H9 (cell line): ENCODE measurements around the gene RNU1-3. TPM values are rescaled to one million over a fixed set of nuclear protein-coding genes. Genes with fewer than 3 reads are reported as not detected.
"Not testable (repeated sequence)": the region's sequence is repeated elsewhere in the genome, so short reads cannot be mapped to it uniquely, and the experiment has no call there.

Experiments used
- DNase-seq: peaks from one replicate; pipeline ENCODE4 v3.0.0-alpha.2; 2017
- H2AFZ ChIP-seq: one replicate; pipeline ENCODE4 v1.6.1; 2013; ENCODE audit warnings: mild to moderate bottlenecking, low read length, control low read depth, moderate library complexity
- H2AK5ac ChIP-seq: 2 replicates; pipeline ENCODE4 v1.6.1; 2013; ENCODE audit warnings: low read length, control low read depth, mixed read lengths; ENCODE audit not compliant: insufficient read length
- H2BK120ac ChIP-seq: one replicate; pipeline ENCODE4 v1.6.1; 2013; ENCODE audit warnings: low read depth, mild to moderate bottlenecking, low read length, control low read depth, inconsistent platforms; ENCODE audit not compliant: poor library complexity, severe bottlenecking
- H2BK12ac ChIP-seq: 2 replicates; pipeline ENCODE4 v1.6.1; 2013; ENCODE audit warnings: low read length, control low read depth, mixed read lengths, low read depth; ENCODE audit not compliant: insufficient read length
- H2BK15ac ChIP-seq: 2 replicates; pipeline ENCODE4 v1.6.1; 2013; ENCODE audit warnings: low read depth, low read length, control low read depth
- H2BK20ac ChIP-seq: one replicate; pipeline ENCODE4 v1.6.1; 2013; ENCODE audit warnings: low read depth, mild to moderate bottlenecking, low read length, control low read depth, inconsistent platforms; ENCODE audit not compliant: poor library complexity, severe bottlenecking
- H2BK5ac ChIP-seq: 2 replicates; pipeline ENCODE4 v1.6.1; 2013; ENCODE audit warnings: low read length, control low read depth, mixed read lengths; ENCODE audit not compliant: insufficient read length
- H3K14ac ChIP-seq: 2 replicates; pipeline ENCODE4 v1.6.1; 2013; ENCODE audit warnings: low read length, control low read depth; ENCODE audit not compliant: insufficient read depth
- H3K18ac ChIP-seq: 2 replicates; pipeline ENCODE4 v1.6.1; 2013; ENCODE audit warnings: low read depth, mild to moderate bottlenecking, mixed read lengths, low read length, control low read depth; ENCODE audit not compliant: insufficient read length
- H3K23ac ChIP-seq: 2 replicates; pipeline ENCODE4 v1.6.1; 2013; ENCODE audit warnings: low read length, control low read depth, mixed read lengths, low read depth; ENCODE audit not compliant: insufficient read length
- H3K23me2 ChIP-seq: 2 replicates; pipeline ENCODE4 v1.6.1; 2013; ENCODE audit warnings: low read depth, mild to moderate bottlenecking, mixed read lengths, low read length, control low read depth; ENCODE audit not compliant: insufficient read length, poor library complexity, severe bottlenecking
- H3K27ac ChIP-seq: 2 replicates; pipeline ENCODE4 v1.5.1; 2013; ENCODE audit warnings: low read length, control low read depth, mixed read lengths, low read depth; ENCODE audit not compliant: insufficient read length
- H3K27me3 ChIP-seq: 2 replicates; pipeline ENCODE4 v1.6.1; 2013; ENCODE audit warnings: low read length, control low read depth, inconsistent platforms; ENCODE audit not compliant: insufficient read depth
- H3K4ac ChIP-seq: 2 replicates; pipeline ENCODE4 v1.6.1; 2013; ENCODE audit warnings: low read depth, mild to moderate bottlenecking, control low read depth, inconsistent platforms, low read length, moderate library complexity
- H3K4me1 ChIP-seq: 2 replicates; pipeline ENCODE4 v1.6.1; 2013; ENCODE audit warnings: low read length, control low read depth, inconsistent platforms; ENCODE audit not compliant: insufficient read depth
- H3K4me2 ChIP-seq: 2 replicates; pipeline ENCODE4 v1.6.1; 2013; ENCODE audit warnings: low read length, control low read depth, mixed read lengths; ENCODE audit not compliant: insufficient read length, insufficient read depth
- H3K56ac ChIP-seq: 2 replicates; pipeline ENCODE4 v1.6.1; 2013; ENCODE audit warnings: low read depth, mild to moderate bottlenecking, mixed read lengths, low read length, control low read depth; ENCODE audit not compliant: insufficient read length
- H3K79me1 ChIP-seq: 2 replicates; pipeline ENCODE4 v1.6.1; 2013; ENCODE audit warnings: low read depth, mild to moderate bottlenecking, moderate library complexity, low read length, control low read depth, inconsistent platforms; ENCODE audit not compliant: insufficient read depth, poor library complexity, severe bottlenecking
- H3K79me2 ChIP-seq: 2 replicates; pipeline ENCODE4 v1.6.1; 2013; ENCODE audit warnings: low read length, control low read depth, inconsistent platforms; ENCODE audit not compliant: insufficient read depth
- H3K9ac ChIP-seq: 2 replicates; pipeline ENCODE4 v1.6.1; 2013; ENCODE audit warnings: low read length, control low read depth, mixed read lengths; ENCODE audit not compliant: insufficient read length; ENCODE audit errors: extremely low read depth
- H3K9me3 ChIP-seq: one replicate; pipeline ENCODE4 v1.6.1; 2013; ENCODE audit warnings: low read depth, low read length, inconsistent platforms; ENCODE audit not compliant: control insufficient read depth
- H3T11ph ChIP-seq: one replicate; pipeline ENCODE4 v1.6.1; 2013; ENCODE audit warnings: mild to moderate bottlenecking, low read length, control low read depth, inconsistent platforms
- H4K20me1 ChIP-seq: one replicate; pipeline ENCODE4 v1.6.1; 2013; ENCODE audit not compliant: control insufficient read depth, insufficient read length, insufficient read depth
- H4K5ac ChIP-seq: 2 replicates; pipeline ENCODE4 v1.6.1; 2013; ENCODE audit warnings: low read depth, mild to moderate bottlenecking, mixed read lengths, low read length, control low read depth; ENCODE audit not compliant: insufficient read length
- H4K8ac ChIP-seq: replicated peaks from 2 replicates; pipeline ENCODE4 v1.6.1; 2013; ENCODE audit warnings: low read length, control low read depth, mixed read lengths, low read depth; ENCODE audit not compliant: insufficient read length
- H4K91ac ChIP-seq: 2 replicates; pipeline ENCODE4 v1.6.1; 2013; ENCODE audit warnings: low read depth, mild to moderate bottlenecking, moderate library complexity, mixed read lengths, low read length, control low read depth; ENCODE audit not compliant: insufficient read length
- H3K27ac Mint-ChIP-seq, 3 experiments: 2 replicates in 2 of 3; 3 replicates in 1 of 3; pipeline ENCODE4 v1.8.0; 2020 to 2021; ENCODE audit warnings: mixed read lengths in 3 of 3, mild to moderate bottlenecking in 1 of 3, moderate library complexity in 1 of 3
- H3K27me3 Mint-ChIP-seq: 2 replicates; pipeline ENCODE4 v1.8.0; 2021; ENCODE audit warnings: low read depth, mild to moderate bottlenecking, moderate library complexity, mixed read lengths
- H3K36me3 Mint-ChIP-seq, 3 experiments: 2 replicates in 2 of 3; 3 replicates in 1 of 3; pipeline ENCODE4 v1.8.0; 2020 to 2021; ENCODE audit warnings: low read depth in 3 of 3, mixed read lengths in 3 of 3; ENCODE audit not compliant: insufficient read depth in 1 of 3
- H3K4me1 Mint-ChIP-seq, 2 experiments: 2 replicates each; pipeline ENCODE4 v1.8.0; 2020; ENCODE audit warnings: mixed read lengths in 2 of 2
- H3K4me3 Mint-ChIP-seq, 2 experiments: 2 replicates in 1 of 2; 3 replicates in 1 of 2; pipeline ENCODE4 v1.8.0; 2020 to 2021; ENCODE audit warnings: mild to moderate bottlenecking in 2 of 2, mixed read lengths in 2 of 2, moderate library complexity in 1 of 2
- H3K9me3 Mint-ChIP-seq, 2 experiments: 2 replicates in 1 of 2; 3 replicates in 1 of 2; pipeline ENCODE4 v1.8.0; 2020; ENCODE audit warnings: mild to moderate bottlenecking in 2 of 2, mixed read lengths in 2 of 2, moderate library complexity in 1 of 2
- WGBS: extraction: QIAGEN DNeasy Blood & Tissue Kit; methylation state at CpG from one replicate; pipeline ENCODE4 v1.1.7; 2013; ENCODE audit warnings: missing lambda C conversion rate, low lambda C conversion rate, mixed read lengths; ENCODE audit not compliant: insufficient read length; ENCODE audit errors: extremely low coverage; 5-methylcytosine and 5-hydroxymethylcytosine counted together
- total RNA-seq: library from RNA; stranded (reverse); gene quantifications from 2 replicates; pipeline ENCODE4 v1.2.1, GENCODE V29; 2021

Gene RNU1-3
- total RNA-seq, 1 experiment from 2014 or later, result 2,051 TPM

DNA sequence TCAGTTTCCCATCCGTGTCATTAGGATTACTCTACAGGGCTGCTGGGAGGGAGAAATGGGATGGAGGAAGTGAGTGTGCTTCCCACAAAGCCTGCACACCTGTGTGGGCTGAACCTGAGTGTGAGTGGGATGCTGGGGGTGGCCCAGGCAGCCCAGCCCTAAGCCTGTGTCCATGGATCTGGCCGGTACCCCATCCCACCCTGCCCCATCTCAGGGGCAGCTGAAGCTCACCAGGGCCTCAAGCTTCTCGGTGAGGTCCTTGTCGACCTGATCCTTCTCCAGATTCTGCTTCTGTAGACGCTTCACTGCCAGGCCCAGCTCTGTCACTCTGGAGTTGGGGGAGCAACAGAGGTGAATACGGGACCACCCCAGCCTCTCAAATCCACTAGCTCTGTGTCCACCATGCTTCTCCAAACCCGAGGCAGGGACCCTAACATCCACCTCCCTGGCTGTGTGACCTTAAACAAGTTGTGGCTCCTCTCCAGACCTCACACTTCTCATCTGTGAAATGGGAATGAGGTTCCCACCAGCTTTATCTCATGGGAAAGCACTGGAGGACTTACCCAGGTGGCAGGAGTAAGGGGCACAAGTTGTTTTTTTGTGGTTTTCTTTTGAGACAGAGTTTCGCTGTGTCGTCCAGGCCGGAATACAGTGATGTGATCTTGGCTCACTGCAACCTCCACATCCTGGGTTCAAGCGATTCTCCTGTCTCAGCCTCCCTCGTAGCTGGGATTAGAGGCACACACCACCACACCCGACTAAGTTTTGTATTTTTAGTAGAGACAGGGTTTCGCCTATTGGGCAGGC, 34.5 kb downstream of the RNU1-3 start:
- not testable (repeated sequence) for H3K4me2 ChIP-seq, H3K9ac ChIP-seq, H3K18ac ChIP-seq, H2AFZ ChIP-seq, H2BK15ac ChIP-seq, H2BK20ac ChIP-seq, H4K20me1 ChIP-seq, H3K79me1 ChIP-seq, H2BK120ac ChIP-seq, H3K79me2 ChIP-seq, H3T11ph ChIP-seq, H3K9me3 ChIP-seq, H2BK12ac ChIP-seq, H4K5ac ChIP-seq, H4K91ac ChIP-seq, H4K8ac ChIP-seq, H3K14ac ChIP-seq, H3K4ac ChIP-seq, H3K56ac ChIP-seq, H3K27me3 ChIP-seq, H3K9me3 Mint-ChIP-seq, H3K27ac ChIP-seq, H2AK5ac ChIP-seq, H3K4me3 Mint-ChIP-seq, H3K23me2 ChIP-seq, H3K4me1 ChIP-seq, H3K27me3 Mint-ChIP-seq, H2BK5ac ChIP-seq, H3K4me1 Mint-ChIP-seq, H3K23ac ChIP-seq
- no CpG with 5 or more reads among the region's 14 CpGs for WGBS
- 0 out of 7 replicates have a peak overlapping the region, but pooled peaks of 1 of the 3 experiments have one; percentile 24 for H3K27ac Mint-ChIP-seq
- DNase-seq, result peak; percentile 35
- H3K36me3 Mint-ChIP-seq, result peaks cover 36 to 70% (median 68%) of the 10 kb centered on the region in 3 experiments
